Mucosa of rectum (tissue), 2 donors: ENCODE data around the gene UGT1A9.

ENCODE experiments used
- H3K27ac ChIP-seq, 2 donors: one replicate each; pipeline ENCODE4 v1.7.0; 2013; ENCODE audit warnings: inconsistent platforms in 2 of 2, low read depth in 2 of 2, low read length in 2 of 2
- H3K27me3 ChIP-seq, 2 donors: one replicate each; pipeline ENCODE4 v1.7.0; 2013; ENCODE audit warnings: low read length in 2 of 2; ENCODE audit not compliant: control insufficient read depth in 2 of 2, insufficient read depth in 2 of 2
- H3K36me3 ChIP-seq, 2 donors: one replicate each; pipeline ENCODE4 v1.7.0; 2013; ENCODE audit warnings: low read length in 2 of 2; ENCODE audit not compliant: control insufficient read depth in 2 of 2, insufficient read depth in 2 of 2
- H3K4me1 ChIP-seq, 2 donors: one replicate each; pipeline ENCODE4 v1.7.0; 2013; ENCODE audit warnings: low read length in 2 of 2, mild to moderate bottlenecking in 1 of 2; ENCODE audit not compliant: control insufficient read depth in 2 of 2, insufficient read depth in 2 of 2
- H3K4me3 ChIP-seq, 2 donors: one replicate each; pipeline ENCODE4 v1.7.0; 2013; ENCODE audit warnings: low read length in 2 of 2
- H3K9ac ChIP-seq, 2 donors: one replicate each; pipeline ENCODE4 v1.7.0; 2013; ENCODE audit warnings: low read length in 2 of 2, low read depth in 1 of 2, mild to moderate bottlenecking in 1 of 2
- H3K9me3 ChIP-seq, 2 donors: one replicate each; pipeline ENCODE4 v1.7.0; 2013; ENCODE audit warnings: low read length in 2 of 2; ENCODE audit not compliant: control insufficient read depth in 2 of 2
- donor health status: healthy.
- donor health status: Normal muscosa, but diverticular disease.

UGT1A9 gene

GRCh38 chr2:233769260-233769659 lies 97.6 kb downstream of the UGT1A9 start:
- Histone ChIP-seq H3K9ac (no peak overlapping the region), H3K27ac (no peak overlapping the region), H3K9me3 (no peaks in the 10 kb centered on the region), H3K4me3 (no peak overlapping the region), H3K36me3 (peaks cover 11 to 17% of the 10 kb centered on the region in 2 donors), H3K27me3 (no peaks in the 10 kb centered on the region), H3K4me1 (peaks cover 0 to 4% of the 10 kb centered on the region in 2 donors)

DNA sequence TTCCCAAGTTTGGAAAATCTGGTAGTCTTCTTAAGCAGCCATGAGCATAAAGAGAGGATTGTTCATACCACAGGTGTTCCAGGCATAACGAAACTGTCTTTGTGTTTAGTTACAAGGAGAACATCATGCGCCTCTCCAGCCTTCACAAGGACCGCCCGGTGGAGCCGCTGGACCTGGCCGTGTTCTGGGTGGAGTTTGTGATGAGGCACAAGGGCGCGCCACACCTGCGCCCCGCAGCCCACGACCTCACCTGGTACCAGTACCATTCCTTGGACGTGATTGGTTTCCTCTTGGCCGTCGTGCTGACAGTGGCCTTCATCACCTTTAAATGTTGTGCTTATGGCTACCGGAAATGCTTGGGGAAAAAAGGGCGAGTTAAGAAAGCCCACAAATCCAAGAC lies 100.5 kb downstream of the UGT1A9 start:
- no peak overlapping the region for H3K4me3 ChIP-seq
- no peak overlapping the region for H3K27ac ChIP-seq
- no peaks in the 10 kb centered on the region for H3K27me3 ChIP-seq
- H3K9ac ChIP-seq = no peak overlapping the region
- no peaks in the 10 kb centered on the region for H3K4me1 ChIP-seq
- no peaks in the 10 kb centered on the region for H3K9me3 ChIP-seq
- peaks cover 11 to 17% of the 10 kb centered on the region in 2 donors for H3K36me3 ChIP-seq

- Histone ChIP-seq H3K36me3 (peaks cover 8 to 17% of the 10 kb centered on the region in 2 donors), H3K4me1 (no peaks in the 10 kb centered on the region), H3K9me3 (no peaks in the 10 kb centered on the region), H3K27me3 (no peaks in the 10 kb centered on the region), H3K4me3 (no peak overlapping the region), H3K9ac (no peak overlapping the region), H3K27ac (no peak overlapping the region)
Observed at GRCh38 chr2:233772583-233772982, 100.9 kb downstream of the UGT1A9 start.

- H3K36me3 ChIP-seq = peaks cover 8 to 12% of the 10 kb centered on the region in 2 donors
- no peaks in the 10 kb centered on the region for H3K27me3 ChIP-seq
- no peak overlapping the region for H3K4me3 ChIP-seq
- H3K9me3 ChIP-seq = no peaks in the 10 kb centered on the region
- H3K4me1 ChIP-seq = no peaks in the 10 kb centered on the region
- no peak overlapping the region for H3K9ac ChIP-seq
- H3K27ac ChIP-seq = no peak overlapping the region
Observed at GRCh38 chr2:233773854-233774253, 102.2 kb downstream of the UGT1A9 start.

DNA sequence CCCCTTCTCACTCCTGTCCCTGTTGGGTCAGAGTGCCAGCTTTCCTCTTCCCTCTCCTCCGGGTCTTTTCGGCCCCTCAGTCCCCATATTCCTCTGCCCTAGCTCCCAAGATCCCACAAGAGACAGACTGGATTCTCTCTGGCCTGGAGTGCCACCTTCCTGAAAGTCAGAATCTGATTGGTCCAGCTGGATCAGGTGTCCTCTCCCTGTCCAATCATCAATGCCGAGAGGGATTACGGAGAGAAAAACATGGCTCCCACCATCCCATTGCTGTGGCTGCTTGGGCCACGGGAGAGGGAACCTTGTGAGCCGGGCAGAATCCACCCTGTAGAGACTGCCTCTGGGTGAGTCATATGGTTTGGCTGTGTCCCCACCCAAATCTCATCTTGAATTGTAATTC lies 103.7 kb downstream of the UGT1A9 start:
- no peaks in the 10 kb centered on the region for H3K27me3 ChIP-seq
- no peak overlapping the region for H3K9ac ChIP-seq
- no peak overlapping the region for H3K4me3 ChIP-seq
- H3K4me1 ChIP-seq = no peaks in the 10 kb centered on the region
- peaks cover 0 to 2% of the 10 kb centered on the region in 2 donors for H3K9me3 ChIP-seq
- H3K27ac ChIP-seq = no peak overlapping the region
- H3K36me3 ChIP-seq = peaks cover 5% of the 10 kb centered on the region in 2 donors

DNA sequence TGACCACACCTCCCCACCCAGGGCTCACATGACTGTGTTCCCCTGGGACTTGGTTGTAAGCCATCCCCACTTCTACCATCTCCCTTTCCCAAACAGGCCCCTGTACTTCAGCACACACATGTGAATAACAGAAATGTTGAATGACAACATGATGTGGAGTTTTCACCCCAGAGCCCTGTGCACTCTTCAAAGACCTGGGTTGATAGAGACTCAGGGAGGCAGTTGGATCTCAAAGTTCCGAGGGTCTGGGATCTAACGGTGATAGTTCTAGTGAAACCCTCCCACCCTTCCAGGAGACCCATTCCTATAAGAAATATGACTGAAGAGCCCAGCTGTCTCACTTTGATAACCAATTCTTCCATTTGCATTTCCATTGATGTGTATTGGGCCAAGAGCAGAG lies 106.3 kb downstream of the UGT1A9 start, which contains the start of gene MROH2A:
Gene MROH2A (plus strand): TSS at position 301 of the 400 bp plus-strand sequence. CDS start 1,029 bp downstream, outside the sequence.
- Histone ChIP-seq H3K9ac (no peak within 1 kb of the TSS), H3K4me3 (no peak within 1 kb of the TSS), H3K27ac (no peak within 1 kb of the TSS), H3K36me3 (no peaks in the 10 kb centered on the region), H3K4me1 (no peaks in the 10 kb centered on the region), H3K9me3 (peaks cover 0 to 2% of the 10 kb centered on the region in 2 donors), H3K27me3 (no peaks in the 10 kb centered on the region)

- Histone ChIP-seq H3K36me3 (no peaks in the 10 kb centered on the region), H3K9me3 (peaks cover 0 to 2% of the 10 kb centered on the region in 2 donors), H3K27ac (no peak overlapping the region), H3K4me1 (no peaks in the 10 kb centered on the region), H3K9ac (no peak overlapping the region), H3K27me3 (no peaks in the 10 kb centered on the region), H3K4me3 (no peak overlapping the region)
Observed at GRCh38 chr2:233779722-233780121, 108.0 kb downstream of the UGT1A9 start.

GRCh38 chr2:233780771-233781170 lies 109.1 kb downstream of the UGT1A9 start:
- Histone ChIP-seq H3K4me1 (no peaks in the 10 kb centered on the region), H3K27me3 (no peaks in the 10 kb centered on the region), H3K4me3 (no peak overlapping the region), H3K9me3 (peaks cover 0 to 2% of the 10 kb centered on the region in 2 donors), H3K36me3 (no peaks in the 10 kb centered on the region), H3K9ac (no peak overlapping the region), H3K27ac (no peak overlapping the region)

DNA sequence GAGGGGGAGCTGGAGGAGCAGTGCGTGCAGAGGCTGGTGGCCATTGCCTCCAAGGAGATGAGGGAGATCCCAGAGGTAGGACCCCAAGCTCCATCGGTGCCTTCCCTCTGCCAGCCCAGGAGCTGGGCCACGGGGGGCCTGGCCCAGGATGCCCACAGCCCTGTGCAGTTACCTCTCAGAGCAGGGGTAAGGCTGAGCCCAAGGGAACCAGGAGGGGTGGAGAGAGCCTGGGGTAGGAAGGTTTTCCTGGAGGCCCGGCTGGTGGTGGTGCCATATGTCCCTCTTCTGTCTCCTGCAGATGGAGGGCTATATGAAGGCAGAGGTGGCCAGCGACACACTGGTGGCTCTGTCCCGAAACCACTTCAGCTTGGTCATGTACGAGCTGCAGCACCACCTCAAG lies 117.9 kb downstream of the UGT1A9 start:
- no peaks in the 10 kb centered on the region for H3K36me3 ChIP-seq
- no peaks in the 10 kb centered on the region for H3K4me1 ChIP-seq
- H3K9me3 ChIP-seq = no peaks in the 10 kb centered on the region
- no peak overlapping the region for H3K4me3 ChIP-seq
- no peak overlapping the region for H3K27ac ChIP-seq
- peaks cover 0 to 3% of the 10 kb centered on the region in 2 donors for H3K27me3 ChIP-seq
- H3K9ac ChIP-seq = no peak overlapping the region

DNA sequence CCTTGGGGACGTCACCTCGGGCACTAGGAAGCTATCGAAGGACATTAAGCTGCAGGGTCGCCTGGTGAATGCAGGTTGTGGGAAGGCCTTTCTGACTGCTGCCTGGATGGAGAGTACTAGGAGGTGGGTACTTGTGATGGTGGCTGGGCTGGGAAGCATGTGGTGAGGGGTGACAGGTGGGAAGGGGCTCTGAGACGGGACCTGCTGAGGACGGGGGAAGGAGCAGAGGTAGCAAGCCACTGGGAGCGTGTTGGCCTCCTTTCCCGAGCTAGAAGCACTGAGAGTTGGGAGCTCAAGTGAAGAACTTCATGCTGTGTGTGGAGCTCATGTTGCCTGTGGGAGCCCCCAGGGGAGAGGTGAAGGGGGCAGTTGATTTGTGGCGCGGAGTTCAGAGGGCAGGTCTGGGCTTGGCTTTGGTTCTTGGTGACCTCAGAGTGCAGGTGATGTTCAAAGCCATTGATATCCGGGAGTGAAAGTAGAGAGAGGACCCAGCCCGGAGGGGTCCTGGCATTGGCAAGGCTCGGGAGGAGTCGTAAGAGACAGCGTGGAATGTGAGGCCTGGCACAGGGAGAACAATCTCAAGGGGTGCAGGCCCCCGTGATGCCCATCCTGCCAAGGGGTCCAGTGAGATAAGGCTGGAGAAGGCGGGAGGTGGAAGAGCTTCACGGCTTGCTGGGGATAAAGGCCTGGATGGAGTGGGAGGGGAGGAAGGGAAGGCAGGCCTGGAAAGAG lies 119.6 kb downstream of the UGT1A9 start:
- H3K27me3 ChIP-seq = peaks cover 0 to 3% of the 10 kb centered on the region in 2 donors
- no peak overlapping the region for H3K27ac ChIP-seq
- H3K36me3 ChIP-seq = no peaks in the 10 kb centered on the region
- H3K9me3 ChIP-seq = no peaks in the 10 kb centered on the region
- no peak overlapping the region for H3K4me3 ChIP-seq
- H3K4me1 ChIP-seq = no peaks in the 10 kb centered on the region
- no peak overlapping the region for H3K9ac ChIP-seq
